Measurements from ENCODE around the gene HOXC9. TPM values are rescaled to one million over a fixed set of nuclear protein-coding genes. Genes with fewer than 3 reads are reported as not detected.

The HOXC9 gene
- total RNA-seq, 1 donor from 2014 or later, result not detected

GRCh38 chr12:53999559-54000115 lies 324 bp upstream of the HOXC9 start:
- no peaks in the 10 kb centered on the region for H3K9me3 Mint-ChIP-seq (ENCODE audit: low read depth)
- TF ChIP-seq CTCF (IDR thresholded peaks at IDR 0.05), result no peak
- H3K36me3 Mint-ChIP-seq (ENCODE audit: low read depth), result peaks cover 2% of the 10 kb centered on the region
- peaks cover 18% of the 10 kb centered on the region for H3K4me1 Mint-ChIP-seq (ENCODE audit: low read depth)
- H3K4me3 Mint-ChIP-seq (ENCODE audit: unreplicated experiment), result no peak overlapping the region
- peaks cover 88% of the 10 kb centered on the region for H3K27me3 Mint-ChIP-seq (ENCODE audit: low read depth)
- no peak for DNase-seq (ENCODE audit: low spot score)
- H3K27ac Mint-ChIP-seq (ENCODE audit: unreplicated experiment), result no peak overlapping the region

- H3K9me3 Mint-ChIP-seq (ENCODE audit: low read depth), result no peaks in the 10 kb centered on the region
- H3K4me1 Mint-ChIP-seq (ENCODE audit: low read depth), result peaks cover 11% of the 10 kb centered on the region
- no peak for DNase-seq (ENCODE audit: low spot score)
- peaks cover 2% of the 10 kb centered on the region for H3K36me3 Mint-ChIP-seq (ENCODE audit: low read depth)
- no peak for TF ChIP-seq CTCF (IDR thresholded peaks at IDR 0.05)
- H3K4me3 Mint-ChIP-seq (ENCODE audit: unreplicated experiment), result no peak overlapping the region
- H3K27ac Mint-ChIP-seq (ENCODE audit: unreplicated experiment), result peak overlapping the region; percentile 22
- peaks cover 91% of the 10 kb centered on the region for H3K27me3 Mint-ChIP-seq (ENCODE audit: low read depth)
These were observed 1.6 kb downstream of the HOXC9 start for GRCh38 chr12:54001283-54002187.

- no peak overlapping the region for H3K27ac Mint-ChIP-seq (ENCODE audit: unreplicated experiment)
- TF ChIP-seq CTCF (IDR thresholded peaks at IDR 0.05), result no peak
- H3K4me1 Mint-ChIP-seq (ENCODE audit: low read depth), result peaks cover 11% of the 10 kb centered on the region
- H3K36me3 Mint-ChIP-seq (ENCODE audit: low read depth), result peaks cover 2% of the 10 kb centered on the region
- H3K27me3 Mint-ChIP-seq (ENCODE audit: low read depth), result peaks cover 90% of the 10 kb centered on the region
- no peak for DNase-seq (ENCODE audit: low spot score)
- no peak overlapping the region for H3K4me3 Mint-ChIP-seq (ENCODE audit: unreplicated experiment)
- H3K9me3 Mint-ChIP-seq (ENCODE audit: low read depth), result no peaks in the 10 kb centered on the region
These were observed 2.4 kb downstream of the HOXC9 start for GRCh38 chr12:54002278-54002914.

GRCh38 chr12:54002915-54003389 lies 3.0 kb downstream of the HOXC9 start:
- peaks cover 90% of the 10 kb centered on the region for H3K27me3 Mint-ChIP-seq (ENCODE audit: low read depth)
- H3K4me1 Mint-ChIP-seq (ENCODE audit: low read depth), result peaks cover 8% of the 10 kb centered on the region
- H3K4me3 Mint-ChIP-seq (ENCODE audit: unreplicated experiment), result no peak overlapping the region
- peaks cover 2% of the 10 kb centered on the region for H3K36me3 Mint-ChIP-seq (ENCODE audit: low read depth)
- no peak for DNase-seq (ENCODE audit: low spot score)
- no peak for TF ChIP-seq CTCF (IDR thresholded peaks at IDR 0.05)
- H3K9me3 Mint-ChIP-seq (ENCODE audit: low read depth), result no peaks in the 10 kb centered on the region
- no peak overlapping the region for H3K27ac Mint-ChIP-seq (ENCODE audit: unreplicated experiment)

- no peaks in the 10 kb centered on the region for H3K9me3 Mint-ChIP-seq (ENCODE audit: low read depth)
- no peak for TF ChIP-seq CTCF (IDR thresholded peaks at IDR 0.05)
These were observed 3.7 kb downstream of the HOXC9 start for GRCh38 chr12:54003625-54004024.

More at GRCh38 chr12:54003625-54004024, 3.7 kb downstream of the HOXC9 start:
- H3K27me3 Mint-ChIP-seq (ENCODE audit: low read depth), result peaks cover 88% of the 10 kb centered on the region
- H3K4me1 Mint-ChIP-seq (ENCODE audit: low read depth), result peaks cover 8% of the 10 kb centered on the region
- no peak overlapping the region for H3K27ac Mint-ChIP-seq (ENCODE audit: unreplicated experiment)
- no peak overlapping the region for H3K4me3 Mint-ChIP-seq (ENCODE audit: unreplicated experiment)
- peaks cover 2% of the 10 kb centered on the region for H3K36me3 Mint-ChIP-seq (ENCODE audit: low read depth)
- no peak for DNase-seq (ENCODE audit: low spot score)

All from chondrocyte (in vitro differentiated cells).